ENCODE results near the gene TFF2.

The TFF2 gene

DNA sequence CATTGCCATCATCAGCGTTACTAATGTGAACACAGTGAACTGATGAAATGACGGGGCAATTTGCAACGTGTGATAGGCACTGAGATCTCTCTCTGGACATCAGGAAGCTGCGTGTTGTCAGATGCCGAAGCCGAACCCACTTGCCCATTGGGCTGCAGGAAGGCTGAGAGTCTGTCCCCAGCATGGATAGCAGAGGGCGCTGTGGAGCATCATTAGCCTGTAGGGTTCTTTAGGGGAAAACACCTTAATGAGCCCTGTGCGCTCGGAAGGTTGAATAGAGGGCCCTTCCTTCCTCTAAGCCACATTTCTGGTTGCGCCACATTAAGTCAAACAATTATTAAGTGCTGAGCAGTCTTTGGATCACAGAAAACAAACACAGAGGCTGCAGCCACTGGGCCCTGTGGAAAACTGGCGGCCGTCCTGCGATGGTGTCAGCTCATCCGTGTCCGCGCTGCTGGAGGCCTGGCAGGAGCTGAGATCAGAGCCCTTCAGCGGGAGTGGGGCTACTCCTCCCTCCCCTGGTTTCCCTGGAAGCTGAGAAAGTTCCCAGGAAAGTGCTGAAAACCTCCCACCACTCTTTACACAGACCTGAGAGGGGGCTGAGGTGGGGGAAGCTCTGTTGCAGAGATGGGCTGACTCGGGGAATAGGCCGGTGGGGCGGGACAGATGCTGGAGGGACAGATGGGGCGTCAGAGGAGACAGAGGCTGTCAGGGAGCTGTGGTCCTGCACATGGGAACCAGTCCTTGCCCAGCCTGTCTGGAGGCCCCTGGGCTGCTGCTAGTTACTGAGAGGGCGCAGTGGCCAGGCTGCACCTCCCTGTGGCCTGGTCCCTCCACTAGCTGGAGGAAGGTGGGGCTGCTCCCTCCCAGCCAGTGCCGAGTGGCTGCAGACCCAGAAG is 12.7 kb downstream of the TFF2 start:
- TF ChIP-seq SPI1 (IDR thresholded peaks at IDR 0.05; ENCODE audit: low read depth, low read length) (no peak), POU2F2 (IDR thresholded peaks at IDR 0.05; ENCODE audit: low read depth, low read length) (no peak), TAF1 (IDR thresholded peaks at IDR 0.05; ENCODE audit: low read depth, low read length) (no peak), POLR2AphosphoS5 (IDR thresholded peaks at IDR 0.05; ENCODE audit: low read depth, low read length) (no peak), PAX5 (IDR thresholded peaks at IDR 0.05; ENCODE audit: insufficient read depth, low read length, severe bottlenecking) (no peak), POLR2A (IDR thresholded peaks at IDR 0.05; ENCODE audit: low read depth, low read length) (no peak)
- DNase-seq (ENCODE audit: insufficient read length, low spot score): peak; percentile 47
- peak; percentile 88 for FAIRE-seq

- FAIRE-seq (no peak), DNase-seq (ENCODE audit: insufficient read length, low spot score) (no peak)
- TF ChIP-seq POLR2A (IDR thresholded peaks at IDR 0.05; ENCODE audit: low read depth, low read length) (no peak), TAF1 (IDR thresholded peaks at IDR 0.05; ENCODE audit: low read depth, low read length) (no peak), SPI1 (IDR thresholded peaks at IDR 0.05; ENCODE audit: low read depth, low read length) (no peak), PAX5 (IDR thresholded peaks at IDR 0.05; ENCODE audit: insufficient read depth, low read length, severe bottlenecking) (no peak), POLR2AphosphoS5 (IDR thresholded peaks at IDR 0.05; ENCODE audit: low read depth, low read length) (no peak), POU2F2 (IDR thresholded peaks at IDR 0.05; ENCODE audit: low read depth, low read length) (no peak)
These were observed 13.5 kb downstream of the TFF2 start for GRCh38 chr21:42337276-42337675.

- TF ChIP-seq SPI1 (IDR thresholded peaks at IDR 0.05; ENCODE audit: low read depth, low read length) (no peak), POU2F2 (IDR thresholded peaks at IDR 0.05; ENCODE audit: low read depth, low read length) (peak; percentile 46; the same call in 1 of the 2 replicates)
- FAIRE-seq: no peak
These were observed 14.7 kb downstream of the TFF2 start for GRCh38 chr21:42336054-42336453.

GRCh38 chr21:42332557-42333317 is 18.1 kb downstream of the TFF2 start:
- DNase-seq (ENCODE audit: insufficient read length, low spot score): no peak
- FAIRE-seq: no peak

More at GRCh38 chr21:42336054-42336453, 14.7 kb downstream of the TFF2 start:
- DNase-seq (ENCODE audit: insufficient read length, low spot score): no peak

GRCh38 chr21:42331660-42332059 is 19.1 kb downstream of the TFF2 start:
- no peak for FAIRE-seq
- TF ChIP-seq TAF1 (IDR thresholded peaks at IDR 0.05; ENCODE audit: low read depth, low read length) (no peak), POU2F2 (IDR thresholded peaks at IDR 0.05; ENCODE audit: low read depth, low read length) (no peak), POLR2A (IDR thresholded peaks at IDR 0.05; ENCODE audit: low read depth, low read length) (no peak), POLR2AphosphoS5 (IDR thresholded peaks at IDR 0.05; ENCODE audit: low read depth, low read length) (no peak), PAX5 (IDR thresholded peaks at IDR 0.05; ENCODE audit: insufficient read depth, low read length, severe bottlenecking) (no peak), SPI1 (IDR thresholded peaks at IDR 0.05; ENCODE audit: low read depth, low read length) (no peak)
- no peak for DNase-seq (ENCODE audit: insufficient read length, low spot score)

More at GRCh38 chr21:42332557-42333317, 18.1 kb downstream of the TFF2 start:
- TF ChIP-seq SPI1 (IDR thresholded peaks at IDR 0.05; ENCODE audit: low read depth, low read length) (no peak), POLR2AphosphoS5 (IDR thresholded peaks at IDR 0.05; ENCODE audit: low read depth, low read length) (no peak), TAF1 (IDR thresholded peaks at IDR 0.05; ENCODE audit: low read depth, low read length) (no peak), POLR2A (IDR thresholded peaks at IDR 0.05; ENCODE audit: low read depth, low read length) (no peak), PAX5 (IDR thresholded peaks at IDR 0.05; ENCODE audit: insufficient read depth, low read length, severe bottlenecking) (no peak), POU2F2 (IDR thresholded peaks at IDR 0.05; ENCODE audit: low read depth, low read length) (no peak)

DNA sequence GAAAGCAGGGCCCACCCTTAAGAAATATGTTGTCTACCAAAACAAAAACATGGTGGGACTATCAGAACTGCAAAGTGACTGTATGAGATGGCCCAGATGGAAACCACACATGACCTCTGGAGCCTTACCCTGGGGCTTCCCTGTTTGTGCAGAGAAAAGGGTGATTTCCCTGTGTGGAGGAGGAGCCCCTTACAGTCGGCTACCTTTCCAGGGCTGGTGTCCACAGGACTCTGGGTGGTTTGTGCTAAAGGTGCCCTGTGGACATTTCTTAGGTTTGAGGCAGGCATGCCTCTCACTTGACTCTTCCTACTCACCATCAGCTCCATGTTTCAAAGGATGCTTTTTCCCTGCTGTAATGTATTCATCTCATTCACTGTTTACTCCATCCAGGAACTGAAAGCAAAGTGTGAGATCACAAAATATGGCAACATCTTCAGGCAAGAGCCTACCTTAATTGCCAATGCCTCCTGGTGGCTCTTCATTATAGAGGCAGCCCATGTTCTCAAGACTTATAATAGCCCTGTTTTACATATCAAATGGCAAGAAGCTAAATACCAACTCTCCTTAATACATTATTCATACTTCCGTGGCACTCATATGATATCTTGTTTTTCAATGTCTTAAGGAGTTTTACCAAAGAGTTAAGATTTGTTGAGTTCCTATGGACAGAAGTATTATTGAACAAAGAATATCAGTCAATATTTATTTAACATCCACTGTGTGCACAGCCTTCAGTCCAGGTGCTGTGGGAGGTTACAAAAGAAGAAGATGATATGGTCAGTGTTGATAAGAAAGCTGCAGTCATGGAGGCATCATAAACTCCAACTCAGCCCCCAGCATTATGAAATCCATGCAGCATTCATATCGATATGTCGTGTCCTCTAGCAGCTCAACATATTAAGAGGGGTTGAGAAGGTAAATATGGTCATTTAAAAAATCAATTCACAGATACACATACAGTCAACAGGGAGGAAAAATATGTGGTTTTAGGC is 20.1 kb downstream of the TFF2 start:
- FAIRE-seq (peak; percentile 70), DNase-seq (ENCODE audit: insufficient read length, low spot score) (no peak)
- peak; percentile 55; the same call in 1 of the 2 replicates for TF ChIP-seq SPI1 (IDR thresholded peaks at IDR 0.05; ENCODE audit: low read depth, low read length)
- no peak for TF ChIP-seq POU2F2 (IDR thresholded peaks at IDR 0.05; ENCODE audit: low read depth, low read length)

GRCh38 chr21:42324896-42325295 is 25.9 kb downstream of the TFF2 start:
- no peak for FAIRE-seq
- no peak for DNase-seq (ENCODE audit: insufficient read length, low spot score)
- TF ChIP-seq PAX5 (IDR thresholded peaks at IDR 0.05; ENCODE audit: insufficient read depth, low read length, severe bottlenecking): no peak
- TF ChIP-seq SPI1 (IDR thresholded peaks at IDR 0.05; ENCODE audit: low read depth, low read length): no peak
- TF ChIP-seq POU2F2 (IDR thresholded peaks at IDR 0.05; ENCODE audit: low read depth, low read length): no peak
- no peak for TF ChIP-seq POLR2A (IDR thresholded peaks at IDR 0.05; ENCODE audit: low read depth, low read length)
- no peak for TF ChIP-seq TAF1 (IDR thresholded peaks at IDR 0.05; ENCODE audit: low read depth, low read length)
- TF ChIP-seq POLR2AphosphoS5 (IDR thresholded peaks at IDR 0.05; ENCODE audit: low read depth, low read length): no peak

- TF ChIP-seq TAF1 (IDR thresholded peaks at IDR 0.05; ENCODE audit: low read depth, low read length) (no peak), PAX5 (IDR thresholded peaks at IDR 0.05; ENCODE audit: insufficient read depth, low read length, severe bottlenecking) (no peak), POLR2A (IDR thresholded peaks at IDR 0.05; ENCODE audit: low read depth, low read length) (no peak), POLR2AphosphoS5 (IDR thresholded peaks at IDR 0.05; ENCODE audit: low read depth, low read length) (no peak), POU2F2 (IDR thresholded peaks at IDR 0.05; ENCODE audit: low read depth, low read length) (no peak), SPI1 (IDR thresholded peaks at IDR 0.05; ENCODE audit: low read depth, low read length) (no peak)
These were observed 28.9 kb downstream of the TFF2 start for GRCh38 chr21:42321845-42322244.

More at GRCh38 chr21:42321845-42322244, 28.9 kb downstream of the TFF2 start:
- FAIRE-seq (no peak), DNase-seq (ENCODE audit: insufficient read length, low spot score) (no peak)

Data from GM12891 (cell line).